SH-SY5Y (cell line): ENCODE results near the gene MPRIP.

Experiments used
- GATA2 ChIP-seq: IDR thresholded peaks from 2 replicates; pipeline ENCODE4 v1.6.1; 2011; ENCODE audit warnings: mild to moderate bottlenecking, low read depth, low read length
- GATA3 ChIP-seq: IDR thresholded peaks from 2 replicates; pipeline ENCODE4 v1.6.1; 2011; ENCODE audit warnings: low read depth, mild to moderate bottlenecking, low read length, moderate library complexity

- TF ChIP-seq GATA2: no peak
- no peak for TF ChIP-seq GATA3
Measured at GRCh38 chr17:17018021-17018441, 24.2 kb upstream of the MPRIP start.
